22Rv1 (cell line): ENCODE measurements around the gene IL12B.

ENCODE experiments used
- CTCF ChIP-seq: fragments of 450-650 bp; IDR thresholded peaks from 2 replicates; pipeline ENCODE4 v1.5.1; 2017; ENCODE audit warnings: mild to moderate bottlenecking
- ZFX ChIP-seq: fragments of 450-650 bp; IDR thresholded peaks from 2 replicates; pipeline ENCODE4 v1.6.1; 2017; ENCODE audit warnings: antibody characterized with exemption, borderline replicate concordance

- TF ChIP-seq CTCF (no peak), ZFX (no peak)
Measured at GRCh38 chr5:159317849-159318248, 12.4 kb downstream of the IL12B start.
